ENCODE measurements around the gene NTM.
"Not testable (repeated sequence)": the region's sequence is repeated elsewhere in the genome, so short reads cannot be mapped to it uniquely, and the experiment has no call there.

Gene NTM

GRCh38 chr11:132058211-132058772, 687.9 kb downstream of the NTM start:
- Mint-ChIP-seq H3K9me3 (no peaks in the 10 kb centered on the region), H3K4me1 (ENCODE audit: low read depth) (peaks cover 12% of the 10 kb centered on the region), H3K36me3 (ENCODE audit: low read depth) (no peaks in the 10 kb centered on the region), H3K27ac (no peak overlapping the region), H3K4me3 (no peak overlapping the region), H3K27me3 (no peaks in the 10 kb centered on the region)
- intact Hi-C loops (cut with micrococcal nuclease), result loop anchor here (2.0 to 5.0 kb wide), 2 partner anchors 13 to 39 kb away; no protein-coding TSS in a partner anchor

GRCh38 chr11:132060567-132060966, 690.2 kb downstream of the NTM start:
- no peak overlapping the region for H3K4me3 Mint-ChIP-seq
- H3K27me3 Mint-ChIP-seq, result no peaks in the 10 kb centered on the region
- peaks cover 27% of the 10 kb centered on the region for H3K4me1 Mint-ChIP-seq (ENCODE audit: low read depth)
- intact Hi-C loops (cut with micrococcal nuclease), result no loop called here
- no peaks in the 10 kb centered on the region for H3K9me3 Mint-ChIP-seq
- H3K27ac Mint-ChIP-seq, result no peak overlapping the region
- no peaks in the 10 kb centered on the region for H3K36me3 Mint-ChIP-seq (ENCODE audit: low read depth)

DNA sequence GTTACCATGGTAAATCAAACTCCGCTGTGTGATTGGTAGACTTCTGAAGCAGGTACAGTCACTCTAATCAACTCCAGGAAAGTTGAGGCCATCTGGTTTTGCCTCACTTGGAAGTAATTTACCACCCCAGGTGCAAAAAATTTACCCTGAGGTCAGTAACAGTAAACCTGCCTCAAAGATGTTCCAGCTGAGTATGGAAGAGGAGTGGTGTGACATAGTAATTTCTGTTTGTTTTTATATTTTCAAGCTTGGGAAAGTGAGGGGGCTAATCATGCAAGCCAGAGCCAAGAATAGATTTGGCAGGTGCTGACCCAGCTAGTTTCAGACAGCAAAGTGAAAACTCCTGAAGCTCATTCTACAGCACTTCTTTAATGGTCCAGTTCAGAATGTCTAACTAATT, 691.6 kb downstream of the NTM start:
- Mint-ChIP-seq H3K9me3 (peaks cover 14% of the 10 kb centered on the region), H3K4me1 (ENCODE audit: low read depth) (peaks cover 38% of the 10 kb centered on the region), H3K27ac (no peak overlapping the region), H3K4me3 (no peak overlapping the region), H3K27me3 (no peaks in the 10 kb centered on the region), H3K36me3 (ENCODE audit: low read depth) (no peaks in the 10 kb centered on the region)
- intact Hi-C loops (cut with micrococcal nuclease), result no loop called here

GRCh38 chr11:132062541-132062940, 692.1 kb downstream of the NTM start:
- Mint-ChIP-seq H3K36me3 (ENCODE audit: low read depth) (no peaks in the 10 kb centered on the region), H3K9me3 (peaks cover 14% of the 10 kb centered on the region), H3K27ac (no peak overlapping the region), H3K4me3 (no peak overlapping the region), H3K27me3 (no peaks in the 10 kb centered on the region), H3K4me1 (ENCODE audit: low read depth) (peaks cover 38% of the 10 kb centered on the region)
- intact Hi-C loops (cut with micrococcal nuclease), result no loop called here

- no peaks in the 10 kb centered on the region for H3K27me3 Mint-ChIP-seq
- no peaks in the 10 kb centered on the region for H3K36me3 Mint-ChIP-seq (ENCODE audit: low read depth)
- H3K9me3 Mint-ChIP-seq, result peaks cover 14% of the 10 kb centered on the region
- H3K4me1 Mint-ChIP-seq (ENCODE audit: low read depth), result peaks cover 50% of the 10 kb centered on the region
- intact Hi-C loops (cut with micrococcal nuclease), result loop anchor here (2.0 kb wide), 1 partner anchor 18 kb away; no protein-coding TSS in a partner anchor
- H3K27ac Mint-ChIP-seq, result no peak overlapping the region
- H3K4me3 Mint-ChIP-seq, result no peak overlapping the region
Observed at GRCh38 chr11:132064987-132065620, 694.7 kb downstream of the NTM start.

GRCh38 chr11:132068556-132068955, 698.1 kb downstream of the NTM start:
- intact Hi-C loops (cut with micrococcal nuclease), result no loop called here
- H3K27ac Mint-ChIP-seq, result no peak overlapping the region
- H3K4me3 Mint-ChIP-seq, result no peak overlapping the region
- H3K4me1 Mint-ChIP-seq (ENCODE audit: low read depth), result peaks cover 49% of the 10 kb centered on the region
- H3K9me3 Mint-ChIP-seq, result peaks cover 14% of the 10 kb centered on the region
- H3K36me3 Mint-ChIP-seq (ENCODE audit: low read depth), result no peaks in the 10 kb centered on the region
- H3K27me3 Mint-ChIP-seq, result no peaks in the 10 kb centered on the region

DNA sequence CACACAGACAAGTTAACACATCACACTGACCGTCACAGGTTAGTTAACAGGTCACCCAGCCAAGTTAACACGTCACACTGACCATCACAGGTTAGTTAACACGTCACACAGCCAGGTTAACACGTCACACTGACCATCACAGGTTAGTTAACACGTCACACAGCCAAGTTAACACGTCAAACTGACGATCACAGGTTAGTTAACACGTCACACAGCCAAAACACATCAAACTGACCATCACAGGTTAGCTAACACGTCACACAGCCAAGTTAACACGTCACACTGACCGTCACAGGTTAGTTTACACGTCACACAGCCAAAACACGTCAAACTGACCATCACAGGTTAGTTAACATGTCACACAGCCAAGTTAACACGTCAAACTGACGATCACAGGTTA, 699.2 kb downstream of the NTM start:
- H3K36me3 Mint-ChIP-seq (ENCODE audit: low read depth); intact Hi-C loops (cut with micrococcal nuclease); H3K4me3 Mint-ChIP-seq: not testable (repeated sequence)

GRCh38 chr11:132070907-132071306, 700.5 kb downstream of the NTM start:
- not testable (repeated sequence) for H3K4me3 Mint-ChIP-seq, H3K27me3 Mint-ChIP-seq

More for the DNA sequence above, 699.2 kb downstream of the NTM start:
- not testable (repeated sequence) for H3K27me3 Mint-ChIP-seq, H3K27ac Mint-ChIP-seq
- Mint-ChIP-seq H3K4me1 (ENCODE audit: low read depth) (peaks cover 39% of the 10 kb centered on the region), H3K9me3 (peaks cover 14% of the 10 kb centered on the region)

DNA sequence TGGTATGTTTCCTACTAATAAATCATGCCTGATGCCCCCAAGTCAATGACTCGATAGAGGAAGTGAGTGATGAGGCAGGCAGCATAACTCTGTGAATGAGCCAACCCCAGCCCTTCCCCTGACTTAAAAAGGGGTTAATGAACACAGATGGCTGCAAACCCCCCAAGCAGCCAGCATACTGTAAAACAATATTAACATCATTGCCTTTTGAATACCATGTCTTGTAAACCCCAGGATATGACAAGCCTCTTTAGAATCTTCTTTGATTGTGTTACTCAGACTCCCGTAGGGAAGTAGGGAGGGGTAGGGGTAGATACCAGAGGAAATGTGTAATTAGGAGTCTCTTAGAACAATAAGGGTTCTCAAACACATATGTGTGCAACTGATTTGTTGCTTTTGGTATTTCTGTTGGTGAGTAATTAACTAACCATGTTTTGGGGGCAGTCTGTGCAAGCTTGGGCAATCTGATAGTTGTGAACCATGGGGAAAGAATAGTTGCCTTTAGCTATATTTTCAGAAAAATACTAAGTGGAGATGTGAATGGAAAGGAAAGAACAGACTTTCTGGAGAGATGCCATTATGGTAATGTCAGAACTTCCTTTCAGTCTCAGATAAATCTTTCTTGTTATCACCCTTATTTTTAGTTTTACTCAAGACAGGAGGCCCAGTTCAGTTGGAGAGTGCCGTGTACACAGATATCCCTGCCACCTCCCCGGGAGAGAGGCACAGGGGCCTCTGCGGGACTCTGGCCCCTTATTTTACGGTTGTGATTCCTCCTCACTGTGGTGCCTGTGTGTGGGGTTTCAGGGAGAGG, 701.8 kb downstream of the NTM start:
- Mint-ChIP-seq H3K4me3 (no peak overlapping the region), H3K9me3 (no peaks in the 10 kb centered on the region), H3K4me1 (ENCODE audit: low read depth) (peaks cover 23% of the 10 kb centered on the region), H3K27ac (no peak overlapping the region), H3K27me3 (no peaks in the 10 kb centered on the region), H3K36me3 (ENCODE audit: low read depth) (no peaks in the 10 kb centered on the region)
- intact Hi-C loops (cut with micrococcal nuclease), result no loop called here

More at GRCh38 chr11:132070907-132071306, 700.5 kb downstream of the NTM start:
- Mint-ChIP-seq H3K4me1 (ENCODE audit: low read depth) (peaks cover 31% of the 10 kb centered on the region), H3K9me3 (peaks cover 11% of the 10 kb centered on the region)
- intact Hi-C loops (cut with micrococcal nuclease); H3K27ac Mint-ChIP-seq; H3K36me3 Mint-ChIP-seq (ENCODE audit: low read depth): not testable (repeated sequence)

- intact Hi-C loops (cut with micrococcal nuclease), result no loop called here
- Mint-ChIP-seq H3K36me3 (ENCODE audit: low read depth) (no peaks in the 10 kb centered on the region), H3K27me3 (no peaks in the 10 kb centered on the region), H3K9me3 (no peaks in the 10 kb centered on the region), H3K4me1 (ENCODE audit: low read depth) (peaks cover 21% of the 10 kb centered on the region), H3K27ac (no peak overlapping the region), H3K4me3 (no peak overlapping the region)
Observed at GRCh38 chr11:132072858-132073211, 702.4 kb downstream of the NTM start.

DNA sequence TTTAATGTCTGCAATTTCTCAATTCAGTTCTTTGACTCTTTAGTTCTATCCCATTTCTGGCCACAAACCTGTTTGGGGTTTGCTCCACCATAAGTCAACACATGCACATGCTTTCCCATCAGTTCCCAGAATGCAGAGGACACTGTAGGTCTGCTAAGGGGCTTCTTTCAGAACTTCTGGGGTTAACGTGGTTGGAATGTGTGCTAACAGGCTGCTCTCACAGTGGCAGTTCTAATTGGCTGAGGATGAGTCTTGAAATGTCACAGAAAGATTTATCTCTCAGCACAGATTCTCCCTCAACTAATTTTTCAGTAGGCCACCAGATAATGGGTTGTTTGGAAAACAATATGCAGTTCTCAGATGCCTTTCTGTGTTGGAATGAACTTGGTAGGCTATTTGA, 703.4 kb downstream of the NTM start:
- peaks cover 11% of the 10 kb centered on the region for H3K4me1 Mint-ChIP-seq (ENCODE audit: low read depth)
- no peak overlapping the region for H3K27ac Mint-ChIP-seq
- H3K4me3 Mint-ChIP-seq, result no peak overlapping the region
- intact Hi-C loops (cut with micrococcal nuclease), result no loop called here
- no peaks in the 10 kb centered on the region for H3K27me3 Mint-ChIP-seq
- no peaks in the 10 kb centered on the region for H3K36me3 Mint-ChIP-seq (ENCODE audit: low read depth)
- H3K9me3 Mint-ChIP-seq, result no peaks in the 10 kb centered on the region

- no peak overlapping the region for H3K27ac Mint-ChIP-seq
- no peaks in the 10 kb centered on the region for H3K36me3 Mint-ChIP-seq (ENCODE audit: low read depth)
- intact Hi-C loops (cut with micrococcal nuclease), result no loop called here
- H3K9me3 Mint-ChIP-seq, result no peaks in the 10 kb centered on the region
- H3K4me3 Mint-ChIP-seq, result no peak overlapping the region
- H3K4me1 Mint-ChIP-seq (ENCODE audit: low read depth), result peaks cover 11% of the 10 kb centered on the region
- H3K27me3 Mint-ChIP-seq, result no peaks in the 10 kb centered on the region
Observed at GRCh38 chr11:132075447-132075846, 705.0 kb downstream of the NTM start.

DNA sequence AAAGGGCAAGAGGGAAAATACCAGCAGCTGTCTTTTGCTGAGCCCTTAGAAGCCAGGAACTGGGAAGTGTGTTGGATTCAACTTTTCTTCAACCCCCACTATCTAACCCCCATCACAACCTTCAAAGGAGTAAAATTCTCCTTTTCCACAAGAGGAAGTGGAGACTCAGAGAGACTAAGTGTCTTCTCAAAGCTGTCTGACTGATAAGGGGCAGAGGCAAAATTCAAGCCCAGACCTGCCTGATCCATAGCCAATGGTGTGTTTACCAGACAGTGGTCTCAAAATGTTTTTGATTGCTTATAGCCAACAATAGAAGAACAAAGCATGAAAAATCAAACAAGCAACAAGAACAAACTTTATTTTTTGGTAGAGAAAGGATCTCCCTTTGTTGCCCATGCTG, 707.0 kb downstream of the NTM start:
- Mint-ChIP-seq H3K4me1 (ENCODE audit: low read depth) (peaks cover 4% of the 10 kb centered on the region), H3K27me3 (no peaks in the 10 kb centered on the region), H3K27ac (no peak overlapping the region), H3K36me3 (ENCODE audit: low read depth) (no peaks in the 10 kb centered on the region), H3K4me3 (no peak overlapping the region), H3K9me3 (peaks cover 2% of the 10 kb centered on the region)
- intact Hi-C loops (cut with micrococcal nuclease), result no loop called here

DNA sequence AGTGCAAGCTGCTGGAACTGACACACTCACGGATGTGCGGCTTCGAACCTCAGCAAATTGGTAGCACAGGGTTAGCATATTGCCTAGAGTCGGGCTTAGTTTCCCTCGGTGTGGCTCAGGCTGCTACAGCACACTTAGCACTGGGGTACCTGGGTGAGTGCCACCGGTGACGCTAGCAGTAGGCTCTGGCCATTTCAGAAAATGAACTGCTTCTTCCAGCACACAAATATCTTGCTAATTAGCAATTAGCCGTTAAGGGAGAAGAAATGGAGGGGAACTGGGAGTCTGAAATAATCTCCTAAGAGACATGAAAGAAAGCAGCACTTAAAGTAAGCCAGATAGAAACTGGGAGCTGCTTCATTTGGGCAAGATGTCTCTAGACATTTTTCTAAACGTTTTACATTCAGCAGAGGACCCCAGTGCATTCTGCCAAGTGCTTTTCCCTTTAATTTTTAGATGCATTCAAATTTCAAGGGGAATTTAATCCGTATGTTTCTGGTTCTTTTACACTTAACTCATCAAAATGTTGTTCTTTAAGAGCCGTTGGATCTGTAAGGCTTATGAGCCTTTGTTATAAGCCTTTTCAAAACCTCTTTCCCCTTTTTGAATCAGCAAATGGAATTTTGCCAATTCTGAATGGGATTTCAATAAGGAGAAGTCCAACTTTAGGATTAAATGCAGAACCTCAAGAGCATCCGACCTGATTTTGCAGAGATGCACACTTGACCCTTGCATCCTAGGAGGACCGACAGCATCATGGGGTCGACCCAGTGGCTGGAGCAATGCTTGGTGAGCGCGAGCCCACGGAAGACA, 708.1 kb downstream of the NTM start:
- Mint-ChIP-seq H3K4me3 (no peak overlapping the region), H3K27me3 (no peaks in the 10 kb centered on the region), H3K4me1 (ENCODE audit: low read depth) (no peaks in the 10 kb centered on the region), H3K9me3 (peaks cover 8% of the 10 kb centered on the region), H3K36me3 (ENCODE audit: low read depth) (no peaks in the 10 kb centered on the region), H3K27ac (no peak overlapping the region)
- intact Hi-C loops (cut with micrococcal nuclease), result no loop called here
